Measurements from ENCODE around the gene CYP11A1. TPM values are rescaled to one million over a fixed set of nuclear protein-coding genes. Genes with fewer than 3 reads are reported as not detected.

CYP11A1 gene
- total RNA-seq, 1 donor from 2014 or later: 62.4 TPM

- no peak for TF ChIP-seq CTCF (IDR thresholded peaks at IDR 0.05)
- Histone ChIP-seq H3K9me3 (no peaks in the 10 kb centered on the region), H3K27ac (no peak overlapping the region), H3K27me3 (no peaks in the 10 kb centered on the region), H3K36me3 (no peaks in the 10 kb centered on the region), H3K4me3 (no peak overlapping the region), H3K4me1 (no peaks in the 10 kb centered on the region)
- no peak for DNase-seq (ENCODE audit: low spot score in 2 of 2)
- intact Hi-C loops (cut with DNase I): no loop called here
Measured at GRCh38 chr15:74303741-74304309, 63.6 kb downstream of the CYP11A1 start.

GRCh38 chr15:74302821-74303359 lies 64.6 kb downstream of the CYP11A1 start:
- H3K27ac ChIP-seq: no peak overlapping the region
- no peak for DNase-seq (ENCODE audit: low spot score in 2 of 2)
- no peaks in the 10 kb centered on the region for H3K4me1 ChIP-seq
- H3K36me3 ChIP-seq: no peaks in the 10 kb centered on the region
- peak; percentile 34 to 58 (median 36) for TF ChIP-seq CTCF (IDR thresholded peaks at IDR 0.05)
- H3K27me3 ChIP-seq: no peaks in the 10 kb centered on the region
- intact Hi-C loops (cut with DNase I): no loop called here
- H3K9me3 ChIP-seq: no peaks in the 10 kb centered on the region
- H3K4me3 ChIP-seq: no peak overlapping the region

- Histone ChIP-seq H3K27ac (no peak overlapping the region), H3K4me1 (no peaks in the 10 kb centered on the region), H3K27me3 (no peaks in the 10 kb centered on the region), H3K9me3 (no peaks in the 10 kb centered on the region), H3K4me3 (no peak overlapping the region), H3K36me3 (no peaks in the 10 kb centered on the region)
- intact Hi-C loops (cut with DNase I): no loop called here
- DNase-seq (ENCODE audit: low spot score in 2 of 2): no peak
- no peak for TF ChIP-seq CTCF (IDR thresholded peaks at IDR 0.05)
Measured at GRCh38 chr15:74301583-74302361, 65.7 kb downstream of the CYP11A1 start.

- intact Hi-C loops (cut with DNase I): no loop called here
Measured at GRCh38 chr15:74300057-74300795, 67.2 kb downstream of the CYP11A1 start.

GRCh38 chr15:74297887-74298286 lies 69.6 kb downstream of the CYP11A1 start:
- no peaks in the 10 kb centered on the region for H3K36me3 ChIP-seq
- intact Hi-C loops (cut with DNase I): no loop called here
- no peaks in the 10 kb centered on the region for H3K9me3 ChIP-seq
- H3K27ac ChIP-seq: no peak overlapping the region
- no peak overlapping the region for H3K4me3 ChIP-seq
- no peaks in the 10 kb centered on the region for H3K27me3 ChIP-seq
- no peaks in the 10 kb centered on the region for H3K4me1 ChIP-seq
- TF ChIP-seq CTCF (IDR thresholded peaks at IDR 0.05): no peak
- DNase-seq (ENCODE audit: low spot score in 2 of 2): no peak

More at GRCh38 chr15:74300057-74300795, 67.2 kb downstream of the CYP11A1 start:
- no peaks in the 10 kb centered on the region for H3K27me3 ChIP-seq
- no peaks in the 10 kb centered on the region for H3K4me1 ChIP-seq
- H3K4me3 ChIP-seq: no peak overlapping the region
- H3K27ac ChIP-seq: no peak overlapping the region
- no peaks in the 10 kb centered on the region for H3K36me3 ChIP-seq
- no peak for DNase-seq (ENCODE audit: low spot score in 2 of 2)
- no peak for TF ChIP-seq CTCF (IDR thresholded peaks at IDR 0.05)
- no peaks in the 10 kb centered on the region for H3K9me3 ChIP-seq

Measured in ascending aorta (tissue), 2 donors.